RWPE1 (cell line): Measurements from ENCODE around the gene NLGN1.

ENCODE experiments used
- CTCF ChIA-PET: fragments of 350-600 bp; sonication (Branson Sonifier 250); formaldehyde crosslinking; extraction: SDS; loops from one replicate; lab custom pipeline; 2021; lab: Yijun Ruan, JAX
- POLR2A ChIA-PET: fragments of 400-600 bp; formaldehyde crosslinking; extraction: SDS; loops from one replicate; lab custom pipeline; 2020; ENCODE audit warnings: antibody characterized with exemption; ENCODE audit not compliant: low non-redundant PET; lab: Yijun Ruan, JAX
- DNase-seq: peaks from one replicate; pipeline ENCODE4 v3.0.0; 2012; ENCODE audit warnings: low spot score
- H3K27ac ChIP-seq: fragments of 450-650 bp; 2 replicates; pipeline ENCODE4 v1.5.1; 2017
- TF ChIP-seq, protein P1 (sequence below): fragments of 450-650 bp; conservative IDR thresholded peaks from 2 replicates; pipeline ENCODE4 v1.5.1; 2017; ENCODE audit warnings: low read depth, mild to moderate bottlenecking

NLGN1 gene

DNA sequence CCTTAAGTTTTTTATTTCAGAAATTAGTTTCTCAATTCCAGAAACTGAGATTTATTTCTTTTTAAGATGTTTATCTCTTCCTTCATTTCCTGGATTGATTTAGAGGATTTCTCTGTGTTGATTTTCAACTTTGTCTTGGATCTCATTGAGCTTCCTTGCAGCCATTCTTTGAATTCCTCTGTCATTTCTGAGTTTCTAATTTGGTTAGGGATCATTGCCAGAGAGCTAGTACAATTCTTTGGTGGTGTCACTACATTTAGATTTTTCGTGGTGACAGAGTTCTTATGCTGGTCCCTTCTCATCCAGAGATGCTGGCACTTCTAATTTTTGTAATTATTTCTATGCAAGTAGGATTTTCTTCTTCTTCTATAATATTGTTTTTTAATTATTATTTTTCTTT is 770.5 kb downstream of the NLGN1 start:
- CTCF ChIA-PET: interaction anchor here (0.6 kb wide), 2 partner anchors 15 to 281 kb away, joined by 3 read pairs; no protein-coding TSS in a partner anchor

DNA sequence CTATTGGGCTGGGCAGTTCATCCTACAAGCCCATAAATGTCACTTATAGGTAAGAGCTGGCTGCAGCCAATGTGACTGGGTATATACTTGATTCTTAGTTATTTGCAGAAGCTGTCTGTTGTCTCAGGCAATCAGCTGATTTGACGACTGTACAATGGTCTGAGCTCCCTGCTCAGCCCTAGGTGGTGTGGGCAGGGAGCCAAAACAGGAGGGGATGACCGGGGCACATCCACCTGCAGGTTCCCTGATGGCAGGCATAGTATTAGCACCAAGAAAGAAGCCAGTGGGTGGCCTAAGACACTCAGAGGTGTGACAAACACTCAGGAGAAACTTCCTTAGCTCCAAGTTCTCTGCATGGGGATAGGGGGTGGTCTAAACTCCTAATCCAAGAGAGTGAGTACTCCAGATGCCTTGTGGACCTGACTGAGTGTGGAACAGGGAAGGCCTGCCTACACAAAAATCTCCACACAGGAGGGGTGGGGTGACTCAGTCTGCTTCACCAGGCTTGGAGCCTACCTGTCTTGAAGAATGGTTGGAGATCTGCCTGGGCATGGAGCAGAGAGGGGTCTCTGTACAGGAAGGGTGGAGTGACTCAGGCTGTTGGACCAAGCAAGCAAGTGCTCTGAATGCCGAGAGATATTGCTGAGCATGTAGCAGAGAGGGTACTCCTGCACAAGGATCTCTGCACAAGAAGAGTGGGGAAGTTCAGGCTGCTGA is 771.2 kb downstream of the NLGN1 start:
- no peak overlapping the region for H3K27ac ChIP-seq
- no peak for DNase-seq
- TF ChIP-seq, protein P1, sequence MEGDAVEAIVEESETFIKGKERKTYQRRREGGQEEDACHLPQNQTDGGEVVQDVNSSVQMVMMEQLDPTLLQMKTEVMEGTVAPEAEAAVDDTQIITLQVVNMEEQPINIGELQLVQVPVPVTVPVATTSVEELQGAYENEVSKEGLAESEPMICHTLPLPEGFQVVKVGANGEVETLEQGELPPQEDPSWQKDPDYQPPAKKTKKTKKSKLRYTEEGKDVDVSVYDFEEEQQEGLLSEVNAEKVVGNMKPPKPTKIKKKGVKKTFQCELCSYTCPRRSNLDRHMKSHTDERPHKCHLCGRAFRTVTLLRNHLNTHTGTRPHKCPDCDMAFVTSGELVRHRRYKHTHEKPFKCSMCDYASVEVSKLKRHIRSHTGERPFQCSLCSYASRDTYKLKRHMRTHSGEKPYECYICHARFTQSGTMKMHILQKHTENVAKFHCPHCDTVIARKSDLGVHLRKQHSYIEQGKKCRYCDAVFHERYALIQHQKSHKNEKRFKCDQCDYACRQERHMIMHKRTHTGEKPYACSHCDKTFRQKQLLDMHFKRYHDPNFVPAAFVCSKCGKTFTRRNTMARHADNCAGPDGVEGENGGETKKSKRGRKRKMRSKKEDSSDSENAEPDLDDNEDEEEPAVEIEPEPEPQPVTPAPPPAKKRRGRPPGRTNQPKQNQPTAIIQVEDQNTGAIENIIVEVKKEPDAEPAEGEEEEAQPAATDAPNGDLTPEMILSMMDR: no peak
- CTCF ChIA-PET: interaction anchor here (0.6 kb wide), 2 partner anchors 14 to 281 kb away, joined by 3 read pairs; no protein-coding TSS in a partner anchor
- POLR2A ChIA-PET: no interaction called here

More for the DNA sequence above, 770.5 kb downstream of the NLGN1 start:
- TF ChIP-seq, protein P1: no peak
- DNase-seq: no peak
- POLR2A ChIA-PET: no interaction called here
- H3K27ac ChIP-seq: no peak overlapping the region

DNA sequence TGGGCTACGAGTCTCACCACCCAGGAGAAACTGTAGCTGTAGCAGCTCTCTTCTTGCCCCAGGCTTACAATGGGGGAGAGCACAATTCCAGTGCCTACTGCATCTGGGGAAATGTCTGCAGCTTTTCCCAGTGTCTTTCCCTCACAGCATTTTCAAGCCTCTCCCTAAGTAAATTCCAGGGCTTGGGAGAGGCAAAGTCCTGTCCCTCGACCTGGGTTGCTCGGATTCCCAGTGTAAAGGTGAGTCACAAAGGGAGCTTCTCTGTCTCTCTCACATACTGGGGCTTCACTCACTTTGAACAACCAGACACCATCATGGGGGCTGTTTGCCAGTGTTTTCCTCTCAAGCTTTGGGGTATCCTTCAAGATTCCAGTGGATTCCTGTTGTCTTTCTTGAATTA is 772.2 kb downstream of the NLGN1 start:
- DNase-seq: no peak
- no peak overlapping the region for H3K27ac ChIP-seq
- POLR2A ChIA-PET: interaction anchor here (0.5 kb wide), 1 partner anchor 40 kb away, joined by 3 read pairs; no protein-coding TSS in a partner anchor
- TF ChIP-seq, protein P1: no peak
- CTCF ChIA-PET: no interaction called here

DNA sequence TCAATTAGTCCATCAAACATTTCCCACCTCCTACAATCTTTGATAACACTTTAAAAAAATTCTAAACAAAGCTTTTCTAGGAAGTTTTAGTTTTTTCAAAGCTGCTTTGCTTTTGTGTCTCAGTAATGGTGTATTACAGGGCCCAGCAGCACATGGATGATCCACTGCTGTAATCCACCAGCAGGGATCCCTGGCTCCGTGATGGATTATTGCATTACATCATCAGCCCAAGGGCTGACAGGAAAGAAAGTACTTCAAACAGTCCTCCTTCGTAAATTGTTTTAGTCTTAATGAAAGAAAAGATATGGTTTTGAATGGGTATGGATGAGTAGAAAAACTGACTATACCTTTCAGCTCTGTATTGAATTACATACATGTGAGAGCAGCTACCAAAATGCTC is 772.7 kb downstream of the NLGN1 start:
- DNase-seq: no peak
- CTCF ChIA-PET: no interaction called here

DNA sequence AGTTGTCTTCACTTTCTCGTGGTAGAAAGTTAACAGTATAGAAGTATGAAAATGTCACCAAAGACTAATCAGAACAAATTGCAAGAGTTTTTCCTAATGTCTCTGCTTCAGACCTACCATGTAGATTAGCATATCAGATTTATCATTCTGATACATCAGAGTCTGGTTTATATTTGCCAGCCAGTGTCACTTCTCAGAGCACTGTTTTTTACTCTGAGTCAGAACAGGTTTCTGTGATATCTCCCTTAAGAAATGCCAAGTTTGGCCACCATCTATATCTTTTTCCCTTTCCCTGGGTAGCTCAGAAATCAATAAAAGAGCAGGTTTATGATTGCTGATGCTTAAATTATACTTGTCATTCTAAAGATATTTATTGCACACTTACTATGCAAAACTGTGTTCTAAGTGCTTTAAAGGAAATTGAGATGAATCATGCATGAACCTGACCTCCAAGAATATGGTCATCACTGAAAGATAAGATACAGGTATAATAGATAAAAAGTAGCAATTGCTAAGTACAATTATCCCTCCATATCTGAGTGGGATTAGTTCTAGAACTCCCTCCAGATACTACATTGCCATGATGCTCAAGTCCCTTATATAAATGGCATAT is 788.9 kb downstream of the NLGN1 start:
- H3K27ac ChIP-seq: no peak overlapping the region
- TF ChIP-seq, protein P1: no peak
- ChIA-PET CTCF (no interaction called here), POLR2A (no interaction called here)
- no peak for DNase-seq

More for the DNA sequence above, 772.7 kb downstream of the NLGN1 start:
- POLR2A ChIA-PET: interaction anchor here (0.5 kb wide), 1 partner anchor 41 kb away, joined by 3 read pairs; no protein-coding TSS in a partner anchor
- H3K27ac ChIP-seq: no peak overlapping the region
- TF ChIP-seq, protein P1: no peak

DNA sequence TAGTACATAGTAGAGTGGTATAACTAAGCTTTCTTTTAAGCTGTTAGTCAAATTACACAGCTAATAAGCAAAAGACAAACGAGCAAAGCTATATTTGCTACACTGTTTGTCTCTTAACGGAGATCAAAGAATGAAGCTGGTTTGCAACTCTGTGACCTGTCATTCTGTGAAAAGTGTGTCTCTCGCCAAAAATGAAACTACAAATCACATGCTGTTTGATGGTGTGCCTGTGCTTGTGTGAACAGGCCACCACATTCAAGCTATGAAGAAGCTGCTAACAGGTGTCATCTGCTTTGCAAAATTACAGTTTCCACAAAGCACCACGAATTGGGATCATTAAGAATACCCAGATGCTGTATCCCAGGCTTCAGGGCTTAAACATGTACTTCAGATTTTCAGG is 793.8 kb downstream of the NLGN1 start:
- TF ChIP-seq, protein P1: no peak
- DNase-seq: no peak
- H3K27ac ChIP-seq: no peak overlapping the region
- CTCF ChIA-PET: interaction anchor here (0.7 kb wide), 1 partner anchor 105 kb away, joined by 4 read pairs; no protein-coding TSS in a partner anchor
- POLR2A ChIA-PET: no interaction called here
